K562 (cell line): Measurements from ENCODE around the gene SRD5A1. TPM values are rescaled to one million over a fixed set of nuclear protein-coding genes. Genes with fewer than 3 reads are reported as not detected.
A peak's percentile ranks its signal among the peaks of the same experiment; 100 is the strongest.

Experiments
- ATAC-seq: fragments of 200-7000 bp; cut with Tn5 transposase; 3 replicates; pipeline ENCODE4 v1.9.1; 2020; ENCODE audit warnings: moderate library complexity
- BruUV-seq: library from RNA; stranded (reverse); fragments of 400-500 nt; replicated peaks from 2 replicates; lab custom pipeline; 2021; lab: Mats Ljungman, UMichigan
- CTCF ChIA-PET: fragments of 300-600 bp; formaldehyde crosslinking; extraction: SDS; loops from one replicate; lab custom pipeline; 2021; ENCODE audit warnings: low intra/inter-chr PET ratio; lab: Yijun Ruan, JAX
- POLR2A ChIA-PET: fragments of 300-600, 350-650 bp; sonication (Branson Sonifier 250); formaldehyde crosslinking; extraction: SDS; loops from one replicate; lab custom pipeline; 2021; ENCODE audit warnings: antibody characterized with exemption, inconsistent platforms; lab: Yijun Ruan, JAX
- DNase-seq, 4 experiments: peaks; one replicate each; pipeline versions ENCODE4 v3.0.0 to v3.0.0-alpha.2; 2011 to 2018; ENCODE audit warnings: low spot score in 3 of 4, mixed read lengths in 3 of 4; ENCODE audit errors: extremely low read depth in 1 of 4
- FAIRE-seq: peaks from 2 replicates; lab custom pipeline; 2011; peaks lifted over from hg19 to GRCh38; lab: Jason Lieb, UNC
- H2AFZ ChIP-seq: 2 replicates; pipeline ENCODE4 v1.6.0; 2011; ENCODE audit warnings: low read depth, low read length, control low read depth, inconsistent platforms
- H3K27ac ChIP-seq: fragments of 200-600 bp; 3 replicates; pipeline ENCODE4 v1.8.0; 2011; ENCODE audit warnings: low read depth, mild to moderate bottlenecking, control low read depth, inconsistent platforms, low read length, moderate library complexity, mixed read lengths; ENCODE audit errors: extremely low read depth
- H3K27me3 ChIP-seq, 2 experiments: fragments of 300-600 bp in 1 of 2; 2 replicates in 1 of 2; 3 replicates in 1 of 2; pipeline versions ENCODE4 v1.6.0 to v1.8.0; 2011; ENCODE audit warnings: inconsistent platforms in 2 of 2, low read length in 2 of 2, mild to moderate bottlenecking in 1 of 2, mixed read lengths in 1 of 2, moderate library complexity in 1 of 2; ENCODE audit not compliant: control insufficient read depth in 2 of 2, insufficient read depth in 2 of 2
- H3K36me3 ChIP-seq: fragments of 300-600 bp; 3 replicates; pipeline ENCODE4 v1.8.0; 2011; ENCODE audit warnings: mild to moderate bottlenecking, low read length, inconsistent platforms; ENCODE audit not compliant: control insufficient read depth, insufficient read depth
- H3K4me1 ChIP-seq, 2 experiments: fragments of 200-600 bp in 1 of 2; replicated peaks in 1 of 2; 2 replicates in 1 of 2; 3 replicates in 1 of 2; pipeline versions ENCODE4 v1.5.1 to v1.8.0; 2011; ENCODE audit warnings: inconsistent platforms in 2 of 2, low read length in 2 of 2, mild to moderate bottlenecking in 1 of 2, mixed read lengths in 1 of 2, moderate library complexity in 1 of 2; ENCODE audit not compliant: control insufficient read depth in 2 of 2, insufficient read depth in 2 of 2
- H3K4me2 ChIP-seq: 2 replicates; pipeline ENCODE4 v1.6.1; 2011; ENCODE audit warnings: low read length, control low read depth, inconsistent platforms, mixed read lengths; ENCODE audit not compliant: insufficient read depth
- H3K4me3 ChIP-seq: fragments of 200-600 bp; sonication (generic), shearing (Covaris generic); 2 replicates; pipeline ENCODE4 v1.5.1; 2016; ENCODE audit warnings: control low read depth, inconsistent platforms
- H3K79me2 ChIP-seq: fragments of 200-600 bp; 3 replicates; pipeline ENCODE4 v1.8.0; 2011; ENCODE audit warnings: low read length, inconsistent platforms; ENCODE audit not compliant: control insufficient read depth, insufficient read depth
- H3K9ac ChIP-seq, 2 experiments: 2 replicates each; pipeline versions ENCODE4 v1.6.0 to v1.6.1; 2011; ENCODE audit warnings: low read depth in 2 of 2, low read length in 2 of 2, control low read depth in 1 of 2, inconsistent platforms in 1 of 2, mild to moderate bottlenecking in 1 of 2, mixed read lengths in 1 of 2; ENCODE audit not compliant: insufficient read depth in 1 of 2
- H3K9me1 ChIP-seq: one replicate; pipeline ENCODE4 v1.6.0; 2011; ENCODE audit warnings: inconsistent platforms, mild to moderate bottlenecking, low read length, moderate library complexity; ENCODE audit not compliant: control insufficient read depth, insufficient read depth
- H3K9me3 ChIP-seq: replicated peaks from 2 replicates; pipeline ENCODE4 v1.5.1; 2011; ENCODE audit warnings: low read depth, low read length, inconsistent platforms; ENCODE audit not compliant: control insufficient read depth, insufficient read depth
- H4K20me1 ChIP-seq: replicated peaks from 2 replicates; pipeline ENCODE4 v1.6.1; 2011; ENCODE audit warnings: low read length, inconsistent platforms, mixed read lengths; ENCODE audit not compliant: control insufficient read depth, insufficient read depth
- CCAR2 ChIP-seq: fragments of 200-400 bp; formaldehyde crosslinking; IDR thresholded peaks from 2 replicates; pipeline ENCODE4 v1.6.1; 2017; ENCODE audit warnings: mild to moderate bottlenecking, low read depth, low read length
- HCFC1 ChIP-seq: IDR thresholded peaks from 2 replicates; pipeline ENCODE4 v1.6.1; 2012; ENCODE audit warnings: low read depth, low read length, improper control_type of control experiment
- SRF ChIP-seq, 2 experiments: fragments of 250-450, 450-650 bp in 1 of 2; sonication (Bioruptor Pico) in 1 of 2; sonication (generic) in 1 of 2; formaldehyde crosslinking; IDR thresholded peaks; 2 replicates each; pipeline versions ENCODE4 v1.5.0 to v1.5.1; 2020 to 2022; ENCODE audit warnings: mild to moderate bottlenecking in 1 of 2, missing genetic modification reagents in 1 of 2
- ZBTB40 ChIP-seq, 2 experiments: fragments of 450-650 bp in 1 of 2; sonication (generic) in 1 of 2; formaldehyde crosslinking in 1 of 2; IDR thresholded peaks; 2 replicates each; pipeline versions ENCODE4 v1.7.1 to v1.9.0; 2016 to 2022; ENCODE audit warnings: inconsistent platforms in 1 of 2, mild to moderate bottlenecking in 1 of 2, missing genetic modification reagents in 1 of 2
- ZFP30 ChIP-seq: fragments of 250-450 bp; sonication (Bioruptor Pico); IDR thresholded peaks from 2 replicates; pipeline ENCODE4 v1.8.0; 2022; ENCODE audit warnings: moderate library complexity, mild to moderate bottlenecking, inconsistent platforms, borderline replicate concordance
- ZKSCAN1 ChIP-seq: fragments of 150-350 bp; IDR thresholded peaks from 2 replicates; pipeline ENCODE4 v1.6.1; 2016; ENCODE audit warnings: low read depth, low read length
- ZNF24 ChIP-seq: fragments of 450-650 bp; IDR thresholded peaks from 2 replicates; pipeline ENCODE4 v1.6.1; 2016
- ZNF354B ChIP-seq: fragments of 250-450 bp; sonication (Bioruptor Pico); IDR thresholded peaks from 2 replicates; pipeline ENCODE4 v1.4.0; 2020
- ZNF639 ChIP-seq, 2 experiments: fragments of 200-800 bp in 1 of 2; sonication (Bioruptor generic) in 1 of 2; sonication (generic) in 1 of 2; formaldehyde crosslinking in 1 of 2; IDR thresholded peaks in 1 of 2; conservative IDR thresholded peaks in 1 of 2; 2 replicates each; pipeline versions ENCODE4 v1.5.0 to v1.6.1; 2016 to 2020; ENCODE audit warnings: missing compliant biosample characterization in 1 of 2, missing genetic modification characterization in 1 of 2, missing genetic modification reagents in 1 of 2
- ZNF766 ChIP-seq: fragments of 200-800 bp; sonication (Bioruptor generic); conservative IDR thresholded peaks from 2 replicates; pipeline ENCODE4 v1.6.1; 2016; ENCODE audit warnings: missing genetic modification characterization, missing compliant biosample characterization
- ZNF780A ChIP-seq: fragments of 250-450 bp; sonication (Bioruptor Pico); IDR thresholded peaks from 2 replicates; pipeline ENCODE4 v1.5.0; 2021; ENCODE audit warnings: mild to moderate bottlenecking
- WGBS: fragments of 100-300 bp; shearing (Covaris generic); methylation state at CpG from one replicate; pipeline ENCODE4 v1.1.6; 2016; ENCODE audit warnings: low coverage, mixed read lengths; ENCODE audit not compliant: insufficient coverage; ENCODE audit errors: missing lambda C conversion rate; 5-methylcytosine and 5-hydroxymethylcytosine counted together
- in situ Hi-C: fragments of 300-500 bp; cut with MboI; formaldehyde crosslinking; loops from 4 replicates; pipeline ENCODE4 v1.15.0; 2018; ENCODE audit warnings: inconsistent platforms, mixed read lengths
- intact Hi-C: fragments of 100-400 bp; cut with micrococcal nuclease; formaldehyde crosslinking; loops from 2 replicates; pipeline ENCODE4 v1.14.2; 2022
- polyA plus RNA-seq, 8 experiments: library from polyadenylated mRNA; depleted of rRNA in 4 of 8; stranded (reverse) in 5 of 8; unstranded in 3 of 8; fragments of >200 nt; fragmentation: Nextera tagmentation in 2 of 8; fragmentation: Illumina TruSeq in 1 of 8; extraction: Ambion mirVana in 2 of 8; extraction: Trizol in 1 of 8; gene quantifications; 2 replicates each; pipeline versions ENCODE4 v1.2.1 to v1.2.3, GENCODE V29; 2011 to 2014; ENCODE audit warnings: inconsistent platforms in 1 of 8, missing spikeins in 1 of 8
- total RNA-seq, 7 experiments: library from RNA; depleted of rRNA in 6 of 7; stranded (reverse); fragments of >200 nt in 6 of 7; fragmentation: Illumina TruSeq in 2 of 7; extraction: Trizol in 2 of 7; gene quantifications; 2 replicates each; pipeline versions ENCODE4 v1.2.1 to v1.2.3, GENCODE V29; 2011 to 2021; ENCODE audit warnings: low replicate concordance in 1 of 7

Gene SRD5A1
- total and polyA plus RNA-seq, 9 of the 15 experiments (the other 6 are each of a cell fraction or from before 2014, with no cell fraction given), result 1.3 to 22.6 (median 8.1) TPM

DNA sequence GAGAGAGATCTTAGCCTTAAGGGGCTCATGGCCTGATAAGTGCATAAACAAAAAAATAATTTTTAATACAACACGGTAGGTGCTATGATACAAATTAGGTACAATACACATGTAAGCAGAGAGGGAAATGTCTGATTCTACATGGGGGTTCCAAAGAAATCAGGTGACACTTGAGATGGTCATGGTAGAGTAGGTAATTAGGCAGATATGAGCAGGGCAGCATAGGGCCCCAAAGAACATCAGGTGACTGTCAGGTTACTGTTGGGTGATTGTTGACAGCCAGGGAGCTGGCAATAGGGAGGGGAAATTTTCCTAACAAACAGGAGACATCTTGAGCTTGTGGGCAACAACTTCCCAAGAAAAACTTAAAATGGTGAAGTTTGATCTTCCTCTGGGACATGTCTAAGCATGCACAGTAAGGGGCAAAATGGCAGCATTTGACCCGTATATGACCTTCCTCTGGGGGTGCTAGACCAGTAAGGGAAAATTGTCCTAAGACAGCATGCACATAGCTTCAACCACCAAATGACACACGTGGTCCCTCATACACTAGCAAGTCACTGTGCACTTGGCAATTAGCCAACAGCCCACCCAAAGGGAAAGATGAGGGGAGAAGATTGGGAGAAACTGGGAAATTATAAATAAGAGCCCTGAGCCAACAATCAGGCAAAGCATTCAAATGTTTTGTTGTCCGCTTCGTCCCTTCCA, 42.7 kb downstream of the SRD5A1 start:
- H2AFZ ChIP-seq, result no peak overlapping the region
- no peaks in the 10 kb centered on the region for H3K9me1 ChIP-seq
- in situ Hi-C loops, result no loop called here
- no peak overlapping the region for H3K9ac ChIP-seq
- no peaks in the 10 kb centered on the region for H4K20me1 ChIP-seq
- H3K27me3 ChIP-seq, result peaks cover 0 to 5% of the 10 kb centered on the region in 2 experiments; a peak in 1 of 5 replicates
- H3K4me1 ChIP-seq, result no peaks in the 10 kb centered on the region
- H3K27ac ChIP-seq, result no peak overlapping the region
- WGBS, result 54% methylated on average over 5 of the region's 5 CpGs
- no TSS peak for BruUV-seq
- ChIA-PET CTCF (no interaction called here), POLR2A (interaction anchor here (0.7 to 1.7 kb wide), 3 partner anchors 9 to 13 kb away, joined by 3 to 4 read pairs (median 4); no protein-coding TSS in a partner anchor)
- no peak overlapping the region for H3K4me2 ChIP-seq
- H3K79me2 ChIP-seq, result no peaks in the 10 kb centered on the region
- ATAC-seq (peak; percentile 81), FAIRE-seq (peak; percentile 64), DNase-seq (peak; percentile 24 to 55 (median 41))
- no peaks in the 10 kb centered on the region for H3K36me3 ChIP-seq
- intact Hi-C loops, result no loop called here
- H3K9me3 ChIP-seq, result peaks cover 2% of the 10 kb centered on the region; the same call in 1 of the 2 replicates
- no peak overlapping the region for H3K4me3 ChIP-seq
- TF ChIP-seq ZNF24 (no peak), ZNF766 (CRISPR knock-in tag) (no peak), CCAR2 (no peak), ZNF639 (CRISPR knock-in tag; conservative IDR thresholded peaks at IDR 0.05 in 1 of 2, IDR thresholded peaks at IDR 0.05 in 1 of 2) (no peak), HCFC1 (no peak), SRF (CRISPR knock-in tag; IDR thresholded peaks at IDR 0.05) (no peak), ZNF780A (no peak), ZFP30 (CRISPR knock-in tag) (no peak), ZBTB40 (IDR thresholded peaks at IDR 0.05) (no peak), ZBTB40 (CRISPR knock-in tag; IDR thresholded peaks at IDR 0.05) (no peak), ZKSCAN1 (no peak), ZNF354B (CRISPR knock-in tag) (no peak)
